A549 (cell line): Measurements from ENCODE around the gene SORL1. TPM values are rescaled to one million over a fixed set of nuclear protein-coding genes. Genes with fewer than 3 reads are reported as not detected.

Experiments used
- ATAC-seq, 2 experiments: fragments of 200-7000 bp in 1 of 2; fragments of >200 bp in 1 of 2; cut with Nextera tagmentation in 1 of 2; cut with Tn5 transposase in 1 of 2; 3 replicates each; pipeline versions ENCODE4 v1.8.0 to v1.9.1; 2018 to 2020; ENCODE audit warnings: mild to moderate bottlenecking in 1 of 2, moderate library complexity in 1 of 2
- CTCF ChIA-PET: fragments of 300-600 bp; sonication (Branson Sonifier 250); formaldehyde crosslinking; extraction: SDS; loops from one replicate; lab custom pipeline; 2021; ENCODE audit warnings: antibody characterized with exemption, inconsistent platforms; lab: Yijun Ruan, JAX
- POLR2A ChIA-PET: fragments of 350-600 bp; formaldehyde crosslinking; extraction: SDS; loops from one replicate; lab custom pipeline; 2021; ENCODE audit warnings: antibody characterized with exemption, inconsistent platforms; lab: Yijun Ruan, JAX
- DNase-seq, 2 experiments: peaks; one replicate each; pipeline versions ENCODE4 v3.0.0 to v3.0.0-alpha.2; 2011 to 2016; ENCODE audit warnings: low read depth in 1 of 2, low spot score in 1 of 2
- FAIRE-seq: peaks from 2 replicates; lab custom pipeline; 2011; peaks lifted over from hg19 to GRCh38; lab: Jason Lieb, UNC
- H3K27ac ChIP-seq, 2 experiments: fragments of >200 bp; sonication (Bioruptor Twin); formaldehyde crosslinking; 3 replicates each; pipeline ENCODE4 v1.5.1; 2016 to 2017
- H3K4me1 ChIP-seq: fragments of >200 bp; sonication (Bioruptor Twin); formaldehyde crosslinking; 3 replicates; pipeline ENCODE4 v1.6.1; 2016
- H3K4me2 ChIP-seq: fragments of >200 bp; sonication (Bioruptor Twin); formaldehyde crosslinking; 3 replicates; pipeline ENCODE4 v1.6.1; 2016
- H3K4me3 ChIP-seq: fragments of >200 bp; sonication (Bioruptor Twin); formaldehyde crosslinking; 3 replicates; pipeline ENCODE4 v1.5.1; 2016
- H3K9me3 ChIP-seq: fragments of >200 bp; sonication (Bioruptor Twin); formaldehyde crosslinking; 3 replicates; pipeline ENCODE4 v1.6.1; 2016
- CBX8 ChIP-seq: fragments of 200-600 bp; sonication (generic); IDR thresholded peaks from 2 replicates; pipeline ENCODE4 v1.6.1; 2016
- CHD4 ChIP-seq: fragments of 200-600 bp; sonication (generic); IDR thresholded peaks from 2 replicates; pipeline ENCODE4 v1.6.1; 2016; ENCODE audit warnings: antibody characterized with exemption, mild to moderate bottlenecking, borderline replicate concordance
- CTCF ChIP-seq: fragments of >200 bp; sonication (Bioruptor Twin); formaldehyde crosslinking; IDR thresholded peaks from 3 replicates; pipeline ENCODE4 v1.5.1; 2016
- EHF ChIP-seq: fragments of 250-450 bp; sonication (Bioruptor Pico); IDR thresholded peaks from 2 replicates; pipeline ENCODE4 v1.5.0; 2020; ENCODE audit warnings: mild to moderate bottlenecking
- EP300 ChIP-seq, 2 experiments: fragments of >200 bp; sonication (Bioruptor Twin); formaldehyde crosslinking; IDR thresholded peaks; 2 replicates in 1 of 2; 3 replicates in 1 of 2; pipeline ENCODE4 v1.6.1; 2016 to 2017
- ESRRA ChIP-seq: fragments of 150-350 bp; IDR thresholded peaks from 2 replicates; pipeline ENCODE4 v1.6.1; 2014; ENCODE audit warnings: mild to moderate bottlenecking, low read length, borderline replicate concordance
- FOSL2 ChIP-seq, 2 experiments: fragments of 450-650 bp in 1 of 2; fragments of >200 bp in 1 of 2; sonication (Bioruptor Twin) in 1 of 2; formaldehyde crosslinking; IDR thresholded peaks; 2 replicates each; pipeline versions ENCODE4 v1.5.0 to v1.6.1; 2016 to 2020; ENCODE audit warnings: mild to moderate bottlenecking in 1 of 2, moderate library complexity in 1 of 2
- HES2 ChIP-seq: fragments of >200 bp; sonication (Bioruptor Twin); formaldehyde crosslinking; IDR thresholded peaks from 2 replicates; pipeline ENCODE4 v1.6.1; 2016
- HOXB5 ChIP-seq: fragments of 250-450 bp; sonication (Bioruptor Pico); IDR thresholded peaks from 2 replicates; pipeline ENCODE4 v1.5.0; 2020; ENCODE audit warnings: mild to moderate bottlenecking, moderate library complexity
- JUN ChIP-seq, 2 experiments: fragments of >200 bp; sonication (Bioruptor Twin); formaldehyde crosslinking; IDR thresholded peaks; 2 replicates in 1 of 2; 3 replicates in 1 of 2; pipeline ENCODE4 v1.6.1; 2016 to 2017
- MAFK ChIP-seq: fragments of 450-650 bp; IDR thresholded peaks from 2 replicates; pipeline ENCODE4 v1.6.1; 2014; ENCODE audit not compliant: partially characterized antibody
- MAZ ChIP-seq: fragments of 150-350 bp; IDR thresholded peaks from 2 replicates; pipeline ENCODE4 v1.6.1; 2014; ENCODE audit warnings: antibody characterized with exemption, low read depth, low read length, borderline replicate concordance
- NFE2L2 ChIP-seq: fragments of 150-350 bp; conservative IDR thresholded peaks from 2 replicates; pipeline ENCODE4 v1.6.1; 2014; ENCODE audit warnings: low read length
- NPAS2 ChIP-seq: fragments of 250-450 bp; sonication (Bioruptor Pico); IDR thresholded peaks from 2 replicates; pipeline ENCODE4 v1.8.0; 2022; ENCODE audit warnings: mild to moderate bottlenecking, moderate library complexity, borderline replicate concordance
- NR3C1 ChIP-seq: fragments of >200 bp; sonication (Bioruptor Twin); formaldehyde crosslinking; IDR thresholded peaks from 3 replicates; pipeline ENCODE4 v1.6.1; 2017
- PHF8 ChIP-seq: fragments of 200-600 bp; sonication (generic); IDR thresholded peaks from 2 replicates; pipeline ENCODE4 v1.6.1; 2016; ENCODE audit warnings: low read depth, mild to moderate bottlenecking, antibody characterized with exemption, moderate library complexity, borderline replicate concordance
- POLR2A ChIP-seq: IDR thresholded peaks from 2 replicates; pipeline ENCODE4 v1.6.1; 2012; ENCODE audit warnings: mild to moderate bottlenecking, low read length
- POLR2AphosphoS2 ChIP-seq: conservative IDR thresholded peaks from 2 replicates; pipeline ENCODE4 v1.6.1; 2012; ENCODE audit warnings: low read length, improper control_type of control experiment, inconsistent platforms
- RARB ChIP-seq: fragments of 250-450 bp; sonication (Bioruptor Pico); IDR thresholded peaks from 2 replicates; pipeline ENCODE4 v1.8.0; 2021; ENCODE audit warnings: mild to moderate bottlenecking, moderate library complexity
- RCOR1 ChIP-seq: fragments of 150-350 bp; IDR thresholded peaks from 2 replicates; pipeline ENCODE4 v1.6.1; 2014; ENCODE audit warnings: antibody characterized with exemption, low read length, low read depth
- RNF2 ChIP-seq: fragments of 200-600 bp; sonication (generic); IDR thresholded peaks from 2 replicates; pipeline ENCODE4 v1.6.1; 2016; ENCODE audit warnings: low read depth, mild to moderate bottlenecking, antibody characterized with exemption, moderate library complexity, borderline replicate concordance
- ZNF302 ChIP-seq: fragments of 250-450 bp; sonication (Bioruptor Pico); IDR thresholded peaks from 2 replicates; pipeline ENCODE4 v1.9.0; 2021; ENCODE audit warnings: inconsistent platforms, mild to moderate bottlenecking, moderate library complexity
- ZSCAN20 ChIP-seq: fragments of 250-450 bp; sonication (Bioruptor Pico); IDR thresholded peaks from 2 replicates; pipeline ENCODE4 v1.8.0; 2022; ENCODE audit warnings: mild to moderate bottlenecking, moderate library complexity
- WGBS: methylation state at CpG from one replicate; pipeline ENCODE4 v1.1.6; 2017; ENCODE audit errors: missing lambda C conversion rate; 5-methylcytosine and 5-hydroxymethylcytosine counted together
- polyA plus RNA-seq, 4 experiments: library from polyadenylated mRNA; depleted of rRNA in 3 of 4; stranded (reverse); fragments of >200 nt; fragmentation: RNase III in 1 of 4; extraction: RNeasy Plus Mini Kit Qiagen cat#74134 plus additional on column Dnase treatment in 1 of 4; gene quantifications; 2 replicates in 3 of 4; 3 replicates in 1 of 4; pipeline ENCODE4 v1.2.3, GENCODE V29; 2011 to 2017
- TF ChIP-seq, protein P1 (sequence below): IDR thresholded peaks from 2 replicates; pipeline ENCODE4 v1.6.1; 2012; ENCODE audit warnings: low read depth, borderline replicate concordance
- TF ChIP-seq, protein P2 (sequence below): fragments of 250-450 bp; sonication (Bioruptor Pico); IDR thresholded peaks from 2 replicates; pipeline ENCODE4 v1.5.0; 2021; ENCODE audit warnings: mild to moderate bottlenecking, moderate library complexity, borderline replicate concordance
- TF ChIP-seq, protein P3 (sequence below): IDR thresholded peaks from 2 replicates; pipeline ENCODE4 v1.6.1; 2012

SORL1 gene
- polyA plus RNA-seq, 2 of the 4 experiments (the other 2 are of a cell fraction) = 0.45 to 3.8 TPM

GRCh38 chr11:121631456-121631855, 179.3 kb downstream of the SORL1 start (continued):
- no peak for TF ChIP-seq POLR2A
- no peak for TF ChIP-seq CHD4
- TF ChIP-seq NR3C1 = no peak
- no peak for TF ChIP-seq MAFK
- no peak for TF ChIP-seq HOXB5 (CRISPR knock-in tag)
- TF ChIP-seq POLR2AphosphoS2 = no peak

DNA sequence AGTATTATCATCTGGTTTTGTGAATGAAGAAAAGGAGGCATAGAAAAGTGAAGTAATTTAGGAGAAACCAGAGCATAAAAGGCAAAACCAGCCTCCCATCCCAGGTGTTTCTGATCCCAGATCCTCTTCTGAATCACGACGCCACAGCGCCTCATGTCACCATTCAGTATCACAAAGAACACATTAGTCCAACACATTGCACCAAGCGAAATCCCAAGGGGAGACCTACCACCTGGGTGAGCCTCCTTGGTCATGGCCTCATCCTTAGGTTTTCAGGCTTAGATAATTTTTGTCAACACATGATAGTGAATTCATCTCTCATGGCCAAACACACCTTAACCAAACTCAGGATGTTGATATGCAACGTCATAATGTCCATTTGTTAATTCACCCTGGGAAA, 182.2 kb downstream of the SORL1 start:
- FAIRE-seq = no peak
- WGBS = 77% methylated on average over 5 of the region's 5 CpGs
- no peak overlapping the region for H3K27ac ChIP-seq
- CTCF ChIA-PET = no interaction called here
- no peak for ATAC-seq
- POLR2A ChIA-PET = no interaction called here
- DNase-seq = no peak
- no peaks in the 10 kb centered on the region for H3K9me3 ChIP-seq
- H3K4me1 ChIP-seq = no peaks in the 10 kb centered on the region
- TF ChIP-seq, protein P1, sequence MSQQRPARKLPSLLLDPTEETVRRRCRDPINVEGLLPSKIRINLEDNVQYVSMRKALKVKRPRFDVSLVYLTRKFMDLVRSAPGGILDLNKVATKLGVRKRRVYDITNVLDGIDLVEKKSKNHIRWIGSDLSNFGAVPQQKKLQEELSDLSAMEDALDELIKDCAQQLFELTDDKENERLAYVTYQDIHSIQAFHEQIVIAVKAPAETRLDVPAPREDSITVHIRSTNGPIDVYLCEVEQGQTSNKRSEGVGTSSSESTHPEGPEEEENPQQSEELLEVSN = no peak
- TF ChIP-seq EHF = no peak
- TF ChIP-seq POLR2AphosphoS2 = no peak
- TF ChIP-seq NPAS2 (CRISPR knock-in tag) = no peak
- TF ChIP-seq, protein P2, sequence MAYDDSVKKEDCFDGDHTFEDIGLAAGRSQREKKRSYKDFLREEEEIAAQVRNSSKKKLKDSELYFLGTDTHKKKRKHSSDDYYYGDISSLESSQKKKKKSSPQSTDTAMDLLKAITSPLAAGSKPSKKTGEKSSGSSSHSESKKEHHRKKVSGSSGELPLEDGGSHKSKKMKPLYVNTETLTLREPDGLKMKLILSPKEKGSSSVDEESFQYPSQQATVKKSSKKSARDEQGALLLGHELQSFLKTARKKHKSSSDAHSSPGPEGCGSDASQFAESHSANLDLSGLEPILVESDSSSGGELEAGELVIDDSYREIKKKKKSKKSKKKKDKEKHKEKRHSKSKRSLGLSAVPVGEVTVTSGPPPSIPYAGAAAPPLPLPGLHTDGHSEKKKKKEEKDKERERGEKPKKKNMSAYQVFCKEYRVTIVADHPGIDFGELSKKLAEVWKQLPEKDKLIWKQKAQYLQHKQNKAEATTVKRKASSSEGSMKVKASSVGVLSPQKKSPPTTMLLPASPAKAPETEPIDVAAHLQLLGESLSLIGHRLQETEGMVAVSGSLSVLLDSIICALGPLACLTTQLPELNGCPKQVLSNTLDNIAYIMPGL (CRISPR knock-in tag) = no peak
- no peak for TF ChIP-seq ZNF302 (CRISPR knock-in tag)
- TF ChIP-seq ESRRA = no peak
- no peak for TF ChIP-seq CTCF
- no peak for TF ChIP-seq PHF8
- no peak for TF ChIP-seq JUN (IDR thresholded peaks at IDR 0.05)
- no peak for TF ChIP-seq HOXB5 (CRISPR knock-in tag)
- no peak for TF ChIP-seq MAZ
- TF ChIP-seq HES2 = no peak
- no peak for TF ChIP-seq EP300 (IDR thresholded peaks at IDR 0.05)
- no peak for TF ChIP-seq CBX8
- TF ChIP-seq, protein P3, sequence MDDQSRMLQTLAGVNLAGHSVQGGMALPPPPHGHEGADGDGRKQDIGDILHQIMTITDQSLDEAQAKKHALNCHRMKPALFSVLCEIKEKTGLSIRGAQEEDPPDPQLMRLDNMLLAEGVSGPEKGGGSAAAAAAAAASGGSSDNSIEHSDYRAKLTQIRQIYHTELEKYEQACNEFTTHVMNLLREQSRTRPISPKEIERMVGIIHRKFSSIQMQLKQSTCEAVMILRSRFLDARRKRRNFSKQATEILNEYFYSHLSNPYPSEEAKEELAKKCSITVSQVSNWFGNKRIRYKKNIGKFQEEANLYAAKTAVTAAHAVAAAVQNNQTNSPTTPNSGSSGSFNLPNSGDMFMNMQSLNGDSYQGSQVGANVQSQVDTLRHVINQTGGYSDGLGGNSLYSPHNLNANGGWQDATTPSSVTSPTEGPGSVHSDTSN = no peak
- TF ChIP-seq ZSCAN20 (CRISPR knock-in tag) = no peak
- H3K4me2 ChIP-seq = no peak overlapping the region
- H3K4me3 ChIP-seq = no peak overlapping the region

GRCh38 chr11:121634889-121635288, 182.8 kb downstream of the SORL1 start:
- FAIRE-seq = no peak
- no peak for ATAC-seq
- Histone ChIP-seq H3K27ac (no peak overlapping the region), H3K4me2 (no peak overlapping the region), H3K9me3 (no peaks in the 10 kb centered on the region), H3K4me3 (no peak overlapping the region), H3K4me1 (no peaks in the 10 kb centered on the region)
- DNase-seq = no peak
- ChIA-PET CTCF (no interaction called here), POLR2A (no interaction called here)
- 32% methylated on average over 7 of the region's 7 CpGs for WGBS
- TF ChIP-seq NFE2L2 (no peak), FOSL2 (IDR thresholded peaks at IDR 0.05) (no peak), FOSL2 (CRISPR knock-in tag; IDR thresholded peaks at IDR 0.05) (no peak), RARB (CRISPR knock-in tag) (no peak), MAFK (no peak), RNF2 (no peak), RCOR1 (no peak), ESRRA (no peak)
- TF ChIP-seq, protein P2 (CRISPR knock-in tag) = no peak
